Liver (tissue), 9 donors: ENCODE data around the gene RAET1E. TPM values are rescaled to one million over a fixed set of nuclear protein-coding genes. Genes with fewer than 3 reads are reported as not detected.
"Not testable (repeated sequence)": the region's sequence is repeated elsewhere in the genome, so short reads cannot be mapped to it uniquely, and the experiment has no call there.

Experiments
- DNase-seq: peaks from one replicate; pipeline ENCODE4 v3.0.0-alpha.2; 2017; ENCODE audit warnings: low spot score
- H3K27ac ChIP-seq, 2 donors: one replicate each; pipeline ENCODE4 v1.7.0; 2013; ENCODE audit warnings: inconsistent platforms in 2 of 2, low read length in 2 of 2, control low read depth in 1 of 2, low read depth in 1 of 2, mild to moderate bottlenecking in 1 of 2
- H3K27me3 ChIP-seq, 4 donors: one replicate each; pipeline versions ENCODE4 v1.6.1 to v1.7.0; 2013; ENCODE audit warnings: low read length in 3 of 4, inconsistent platforms in 1 of 4, mild to moderate bottlenecking in 1 of 4, moderate library complexity in 1 of 4; ENCODE audit not compliant: control insufficient read depth in 4 of 4, insufficient read depth in 4 of 4
- H3K36me3 ChIP-seq, 4 donors: one replicate each; pipeline versions ENCODE4 v1.6.1 to v1.7.0; 2013; ENCODE audit warnings: low read length in 3 of 4, mild to moderate bottlenecking in 3 of 4, low read depth in 1 of 4, moderate library complexity in 1 of 4; ENCODE audit not compliant: control insufficient read depth in 4 of 4, insufficient read depth in 3 of 4
- H3K4me1 ChIP-seq, 4 donors: one replicate each; pipeline versions ENCODE4 v1.6.1 to v1.7.0; 2013; ENCODE audit warnings: low read length in 3 of 4, mild to moderate bottlenecking in 3 of 4, moderate library complexity in 1 of 4; ENCODE audit not compliant: control insufficient read depth in 4 of 4, insufficient read depth in 4 of 4
- H3K4me3 ChIP-seq, 3 donors: one replicate each; pipeline versions ENCODE4 v1.6.1 to v1.7.0; 2013; ENCODE audit warnings: low read length in 3 of 3, control low read depth in 1 of 3, low read depth in 1 of 3, mild to moderate bottlenecking in 1 of 3
- H3K9ac ChIP-seq, 2 donors: one replicate each; pipeline ENCODE4 v1.7.0; 2013; ENCODE audit warnings: low read length in 2 of 2, mild to moderate bottlenecking in 2 of 2, moderate library complexity in 2 of 2, control low read depth in 1 of 2, low read depth in 1 of 2
- H3K9me3 ChIP-seq, 4 donors: one replicate each; pipeline versions ENCODE4 v1.6.1 to v1.7.0; 2013; ENCODE audit warnings: low read length in 3 of 4; ENCODE audit not compliant: control insufficient read depth in 4 of 4
- EGR1 ChIP-seq, 2 donors: IDR thresholded peaks; 2 replicates each; pipeline ENCODE4 v1.6.1; 2016 to 2018; ENCODE audit warnings: antibody characterized with exemption in 2 of 2, low read depth in 2 of 2
- FOXA1 ChIP-seq: IDR thresholded peaks from 2 replicates; pipeline ENCODE4 v1.6.1; 2016; ENCODE audit warnings: antibody characterized with exemption
- FOXA2 ChIP-seq: IDR thresholded peaks from 2 replicates; pipeline ENCODE4 v1.6.1; 2016; ENCODE audit warnings: antibody characterized with exemption
- GABPA ChIP-seq, 2 donors: IDR thresholded peaks in 1 of 2; conservative IDR thresholded peaks in 1 of 2; 2 replicates each; pipeline ENCODE4 v1.6.1; 2016; ENCODE audit warnings: antibody characterized with exemption in 2 of 2, mild to moderate bottlenecking in 1 of 2, moderate library complexity in 1 of 2
- HNF4A ChIP-seq, 2 donors: conservative IDR thresholded peaks; 2 replicates each; pipeline ENCODE4 v1.6.1; 2016; ENCODE audit warnings: antibody characterized with exemption in 2 of 2, mild to moderate bottlenecking in 2 of 2
- HNF4G ChIP-seq: IDR thresholded peaks from 2 replicates; pipeline ENCODE4 v1.6.1; 2016; ENCODE audit warnings: antibody characterized with exemption
- JUND ChIP-seq, 2 donors: IDR thresholded peaks; 2 replicates each; pipeline ENCODE4 v1.6.1; 2016; ENCODE audit warnings: antibody characterized with exemption in 2 of 2
- NR2F2 ChIP-seq: IDR thresholded peaks from 2 replicates; pipeline ENCODE4 v1.6.1; 2016; ENCODE audit warnings: antibody characterized with exemption
- RAD21 ChIP-seq, 2 donors: IDR thresholded peaks; 2 replicates each; pipeline ENCODE4 v1.6.1; 2016; ENCODE audit warnings: antibody characterized with exemption in 2 of 2, mild to moderate bottlenecking in 2 of 2
- RXRA ChIP-seq, 2 donors: IDR thresholded peaks; 2 replicates each; pipeline ENCODE4 v1.6.1; 2017 to 2018; ENCODE audit warnings: antibody characterized with exemption in 2 of 2, mild to moderate bottlenecking in 1 of 2
- SP1 ChIP-seq: IDR thresholded peaks from 2 replicates; pipeline ENCODE4 v1.6.1; 2018; ENCODE audit warnings: antibody characterized with exemption, mild to moderate bottlenecking
- TAF1 ChIP-seq: conservative IDR thresholded peaks from 2 replicates; pipeline ENCODE4 v1.6.1; 2016; ENCODE audit warnings: antibody characterized with exemption, mild to moderate bottlenecking
- YY1 ChIP-seq: IDR thresholded peaks from 2 replicates; pipeline ENCODE4 v1.6.1; 2016; ENCODE audit warnings: antibody characterized with exemption, mild to moderate bottlenecking
- WGBS: extraction: QIAGEN DNeasy Blood & Tissue Kit; methylation state at CpG from one replicate; pipeline ENCODE4 v1.1.7; 2013; 5-methylcytosine and 5-hydroxymethylcytosine counted together
- polyA plus RNA-seq, 2 donors: library from polyadenylated mRNA; stranded (reverse) in 1 of 2; unstranded in 1 of 2; fragments of 200-250 nt in 1 of 2; fragments of >200 nt in 1 of 2; fragmentation: Nextera tagmentation in 1 of 2; extraction: Ambion mirVana in 1 of 2; gene quantifications; one replicate each; pipeline versions ENCODE4 v1.2.1 to v1.2.3, GENCODE V29; 2013 to 2015
- total RNA-seq, 2 donors: library from RNA; depleted of rRNA; stranded (reverse); fragments of >200 nt; gene quantifications; one replicate each; pipeline ENCODE4 v1.2.3, GENCODE V29; 2014
- TF ChIP-seq, protein P1 (sequence below): fragments of 150-350 bp; IDR thresholded peaks from 2 replicates; pipeline ENCODE4 v1.5.1; 2017; ENCODE audit warnings: improper control_type of control experiment, low read depth, low read length; ENCODE audit not compliant: missing input control
- TF ChIP-seq, protein P2 (sequence below): IDR thresholded peaks from 2 replicates; pipeline ENCODE4 v1.6.1; 2016; ENCODE audit warnings: antibody characterized with exemption
- TF ChIP-seq, protein P3 (sequence below): IDR thresholded peaks from 2 replicates; pipeline ENCODE4 v1.6.1; 2016; ENCODE audit warnings: antibody characterized with exemption, mild to moderate bottlenecking
- TF ChIP-seq, protein P4 (sequence below): IDR thresholded peaks from 2 replicates; pipeline ENCODE4 v1.6.1; 2016; ENCODE audit warnings: antibody characterized with exemption
- TF ChIP-seq, protein P5 (sequence below): IDR thresholded peaks from 2 replicates; pipeline ENCODE4 v1.6.1; 2016; ENCODE audit warnings: antibody characterized with exemption
- donor health status: healthy.
- donor health status: healthy.
- donor health status: healthy.
- donor health status: healthy.
- donor health status: healthy.

RAET1E gene
- total and polyA plus RNA-seq, 4 donors: not detected

DNA sequence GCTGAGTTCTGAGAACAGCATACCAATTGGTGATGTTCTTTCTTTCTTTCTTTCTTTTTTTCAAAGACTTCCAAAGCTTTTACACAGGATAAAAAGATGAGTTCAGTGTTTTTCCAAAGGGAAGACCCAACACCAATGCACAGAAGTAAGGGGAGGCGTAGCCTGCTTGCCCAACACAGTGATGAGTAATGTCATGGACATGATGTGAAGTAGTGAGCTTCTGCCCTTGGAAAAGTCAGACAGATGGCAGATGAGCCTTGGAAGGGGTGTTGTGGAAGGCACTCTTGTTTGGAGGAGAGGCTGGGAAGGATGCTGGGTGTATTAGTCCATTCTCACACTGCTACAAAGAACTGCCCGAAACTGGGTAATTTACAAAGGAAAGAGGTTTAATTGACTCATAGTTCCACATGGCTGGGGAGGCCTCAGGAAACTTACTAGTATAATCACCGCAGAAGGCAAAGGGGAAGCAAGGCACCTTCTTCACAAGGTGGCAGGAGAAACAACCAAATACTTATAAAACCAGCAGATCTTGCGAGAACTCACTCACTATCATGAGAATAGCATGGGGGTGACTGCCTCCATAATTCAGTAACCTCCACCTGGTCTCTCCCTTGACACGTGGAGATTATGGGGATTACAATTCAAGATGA, 46.3 kb downstream of the RAET1E start:
- H3K4me3 ChIP-seq: no peak overlapping the region
- no peak overlapping the region for H3K9ac ChIP-seq
- H3K27ac ChIP-seq: no peak overlapping the region
- H3K9me3 ChIP-seq: no peaks in the 10 kb centered on the region
- TF ChIP-seq YY1: no peak
- TF ChIP-seq SP1: no peak
- TF ChIP-seq, protein P1, sequence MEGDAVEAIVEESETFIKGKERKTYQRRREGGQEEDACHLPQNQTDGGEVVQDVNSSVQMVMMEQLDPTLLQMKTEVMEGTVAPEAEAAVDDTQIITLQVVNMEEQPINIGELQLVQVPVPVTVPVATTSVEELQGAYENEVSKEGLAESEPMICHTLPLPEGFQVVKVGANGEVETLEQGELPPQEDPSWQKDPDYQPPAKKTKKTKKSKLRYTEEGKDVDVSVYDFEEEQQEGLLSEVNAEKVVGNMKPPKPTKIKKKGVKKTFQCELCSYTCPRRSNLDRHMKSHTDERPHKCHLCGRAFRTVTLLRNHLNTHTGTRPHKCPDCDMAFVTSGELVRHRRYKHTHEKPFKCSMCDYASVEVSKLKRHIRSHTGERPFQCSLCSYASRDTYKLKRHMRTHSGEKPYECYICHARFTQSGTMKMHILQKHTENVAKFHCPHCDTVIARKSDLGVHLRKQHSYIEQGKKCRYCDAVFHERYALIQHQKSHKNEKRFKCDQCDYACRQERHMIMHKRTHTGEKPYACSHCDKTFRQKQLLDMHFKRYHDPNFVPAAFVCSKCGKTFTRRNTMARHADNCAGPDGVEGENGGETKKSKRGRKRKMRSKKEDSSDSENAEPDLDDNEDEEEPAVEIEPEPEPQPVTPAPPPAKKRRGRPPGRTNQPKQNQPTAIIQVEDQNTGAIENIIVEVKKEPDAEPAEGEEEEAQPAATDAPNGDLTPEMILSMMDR: no peak
- TF ChIP-seq, protein P2, sequence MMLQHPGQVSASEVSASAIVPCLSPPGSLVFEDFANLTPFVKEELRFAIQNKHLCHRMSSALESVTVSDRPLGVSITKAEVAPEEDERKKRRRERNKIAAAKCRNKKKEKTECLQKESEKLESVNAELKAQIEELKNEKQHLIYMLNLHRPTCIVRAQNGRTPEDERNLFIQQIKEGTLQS: no peak
- no peak for TF ChIP-seq EGR1 (IDR thresholded peaks at IDR 0.05; ENCODE audit: low read depth in 2 of 2)
- TF ChIP-seq HNF4G: no peak
- TF ChIP-seq RXRA (IDR thresholded peaks at IDR 0.05): no peak
- TF ChIP-seq, protein P3, sequence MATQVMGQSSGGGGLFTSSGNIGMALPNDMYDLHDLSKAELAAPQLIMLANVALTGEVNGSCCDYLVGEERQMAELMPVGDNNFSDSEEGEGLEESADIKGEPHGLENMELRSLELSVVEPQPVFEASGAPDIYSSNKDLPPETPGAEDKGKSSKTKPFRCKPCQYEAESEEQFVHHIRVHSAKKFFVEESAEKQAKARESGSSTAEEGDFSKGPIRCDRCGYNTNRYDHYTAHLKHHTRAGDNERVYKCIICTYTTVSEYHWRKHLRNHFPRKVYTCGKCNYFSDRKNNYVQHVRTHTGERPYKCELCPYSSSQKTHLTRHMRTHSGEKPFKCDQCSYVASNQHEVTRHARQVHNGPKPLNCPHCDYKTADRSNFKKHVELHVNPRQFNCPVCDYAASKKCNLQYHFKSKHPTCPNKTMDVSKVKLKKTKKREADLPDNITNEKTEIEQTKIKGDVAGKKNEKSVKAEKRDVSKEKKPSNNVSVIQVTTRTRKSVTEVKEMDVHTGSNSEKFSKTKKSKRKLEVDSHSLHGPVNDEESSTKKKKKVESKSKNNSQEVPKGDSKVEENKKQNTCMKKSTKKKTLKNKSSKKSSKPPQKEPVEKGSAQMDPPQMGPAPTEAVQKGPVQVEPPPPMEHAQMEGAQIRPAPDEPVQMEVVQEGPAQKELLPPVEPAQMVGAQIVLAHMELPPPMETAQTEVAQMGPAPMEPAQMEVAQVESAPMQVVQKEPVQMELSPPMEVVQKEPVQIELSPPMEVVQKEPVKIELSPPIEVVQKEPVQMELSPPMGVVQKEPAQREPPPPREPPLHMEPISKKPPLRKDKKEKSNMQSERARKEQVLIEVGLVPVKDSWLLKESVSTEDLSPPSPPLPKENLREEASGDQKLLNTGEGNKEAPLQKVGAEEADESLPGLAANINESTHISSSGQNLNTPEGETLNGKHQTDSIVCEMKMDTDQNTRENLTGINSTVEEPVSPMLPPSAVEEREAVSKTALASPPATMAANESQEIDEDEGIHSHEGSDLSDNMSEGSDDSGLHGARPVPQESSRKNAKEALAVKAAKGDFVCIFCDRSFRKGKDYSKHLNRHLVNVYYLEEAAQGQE: no peak
- no peak for TF ChIP-seq FOXA2
- no peak for TF ChIP-seq NR2F2
- TF ChIP-seq RAD21 (IDR thresholded peaks at IDR 0.05): no peak
- no peak for TF ChIP-seq TAF1
- TF ChIP-seq JUND (IDR thresholded peaks at IDR 0.05): no peak
- no peak for TF ChIP-seq FOXA1
- TF ChIP-seq, protein P4, sequence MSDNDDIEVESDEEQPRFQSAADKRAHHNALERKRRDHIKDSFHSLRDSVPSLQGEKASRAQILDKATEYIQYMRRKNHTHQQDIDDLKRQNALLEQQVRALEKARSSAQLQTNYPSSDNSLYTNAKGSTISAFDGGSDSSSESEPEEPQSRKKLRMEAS: no peak
- TF ChIP-seq, protein P5, sequence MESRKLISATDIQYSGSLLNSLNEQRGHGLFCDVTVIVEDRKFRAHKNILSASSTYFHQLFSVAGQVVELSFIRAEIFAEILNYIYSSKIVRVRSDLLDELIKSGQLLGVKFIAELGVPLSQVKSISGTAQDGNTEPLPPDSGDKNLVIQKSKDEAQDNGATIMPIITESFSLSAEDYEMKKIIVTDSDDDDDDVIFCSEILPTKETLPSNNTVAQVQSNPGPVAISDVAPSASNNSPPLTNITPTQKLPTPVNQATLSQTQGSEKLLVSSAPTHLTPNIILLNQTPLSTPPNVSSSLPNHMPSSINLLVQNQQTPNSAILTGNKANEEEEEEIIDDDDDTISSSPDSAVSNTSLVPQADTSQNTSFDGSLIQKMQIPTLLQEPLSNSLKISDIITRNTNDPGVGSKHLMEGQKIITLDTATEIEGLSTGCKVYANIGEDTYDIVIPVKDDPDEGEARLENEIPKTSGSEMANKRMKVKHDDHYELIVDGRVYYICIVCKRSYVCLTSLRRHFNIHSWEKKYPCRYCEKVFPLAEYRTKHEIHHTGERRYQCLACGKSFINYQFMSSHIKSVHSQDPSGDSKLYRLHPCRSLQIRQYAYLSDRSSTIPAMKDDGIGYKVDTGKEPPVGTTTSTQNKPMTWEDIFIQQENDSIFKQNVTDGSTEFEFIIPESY: no peak
- TF ChIP-seq GABPA (IDR thresholded peaks at IDR 0.05 in 1 of 2, conservative IDR thresholded peaks at IDR 0.05 in 1 of 2): no peak
- no peak for TF ChIP-seq HNF4A (conservative IDR thresholded peaks at IDR 0.05)
- DNase-seq: no peak
- no peaks in the 10 kb centered on the region for H3K27me3 ChIP-seq
- H3K36me3 ChIP-seq: peaks cover 0 to 3% (median 2%) of the 10 kb centered on the region in 4 donors
- WGBS: 90% methylated on average over 5 of the region's 5 CpGs
- no peaks in the 10 kb centered on the region for H3K4me1 ChIP-seq

DNA sequence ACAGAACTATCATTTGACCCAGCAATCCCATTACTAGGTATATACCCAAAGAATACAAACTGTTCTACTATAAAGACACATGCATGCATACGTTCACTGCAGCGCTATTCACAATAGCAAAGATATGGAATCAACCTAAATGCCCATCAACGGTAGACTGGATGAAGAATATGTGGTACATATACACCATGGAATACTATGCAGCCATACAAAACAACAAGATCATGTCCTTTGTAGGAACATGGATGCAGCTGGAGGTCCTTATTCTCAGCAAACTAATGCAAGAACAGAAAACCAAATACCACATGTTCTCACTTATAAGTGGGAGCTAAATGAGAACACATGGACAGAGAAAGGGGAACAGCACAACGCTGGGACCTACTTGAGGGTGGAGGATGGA, 49.6 kb downstream of the RAET1E start:
- H3K9ac ChIP-seq, H3K9me3 ChIP-seq, DNase-seq, H3K36me3 ChIP-seq, H3K4me3 ChIP-seq, H3K27me3 ChIP-seq, H3K27ac ChIP-seq, H3K4me1 ChIP-seq: not testable (repeated sequence)
- WGBS: 73% methylated on average over 4 of the region's 4 CpGs
